RWPE2 (cell line): Measurements from ENCODE around the gene TRIM26.

Experiments used
- ATAC-seq: fragments of 200-7000 bp; cut with Tn5 transposase; 3 replicates; pipeline ENCODE4 v1.9.1; 2021; ENCODE audit warnings: low read depth
- DNase-seq: peaks from one replicate; pipeline ENCODE4 v3.0.0-alpha.2; 2020; ENCODE audit warnings: low spot score
- H3K27ac ChIP-seq: fragments of 450-650 bp; 2 replicates; pipeline ENCODE4 v1.5.1; 2017; ENCODE audit warnings: mild to moderate bottlenecking; ENCODE audit not compliant: poor library complexity, severe bottlenecking
- H3K27me3 ChIP-seq: fragments of 250-450 bp; sonication (Bioruptor Pico); 2 replicates; pipeline ENCODE4 v1.5.1; 2021; ENCODE audit warnings: mild to moderate bottlenecking, moderate library complexity; ENCODE audit not compliant: insufficient read depth, poor library complexity, severe bottlenecking
- H3K36me3 ChIP-seq: fragments of 250-450 bp; sonication (Bioruptor Pico); 2 replicates; pipeline ENCODE4 v1.5.1; 2020; ENCODE audit warnings: low read depth, mild to moderate bottlenecking, moderate library complexity
- H3K4me1 ChIP-seq: fragments of 250-450 bp; sonication (Bioruptor Pico); 2 replicates; pipeline ENCODE4 v1.5.1; 2021; ENCODE audit warnings: mild to moderate bottlenecking, moderate library complexity; ENCODE audit not compliant: insufficient read depth, poor library complexity, severe bottlenecking
- H3K4me3 ChIP-seq: fragments of 250-450 bp; sonication (Bioruptor Pico); 2 replicates; pipeline ENCODE4 v1.5.1; 2021; ENCODE audit warnings: mild to moderate bottlenecking, moderate library complexity; ENCODE audit not compliant: severe bottlenecking
- H3K9me3 ChIP-seq: fragments of 250-450 bp; sonication (Bioruptor Pico); 2 replicates; pipeline ENCODE4 v1.5.1; 2021; ENCODE audit warnings: mild to moderate bottlenecking, moderate library complexity; ENCODE audit not compliant: severe bottlenecking
- TF ChIP-seq, protein P1 (sequence below): fragments of 450-650 bp; IDR thresholded peaks from one replicate; pipeline ENCODE4 v1.5.1; 2017; ENCODE audit warnings: mild to moderate bottlenecking, moderate library complexity; ENCODE audit not compliant: poor library complexity, severe bottlenecking

Gene TRIM26

DNA sequence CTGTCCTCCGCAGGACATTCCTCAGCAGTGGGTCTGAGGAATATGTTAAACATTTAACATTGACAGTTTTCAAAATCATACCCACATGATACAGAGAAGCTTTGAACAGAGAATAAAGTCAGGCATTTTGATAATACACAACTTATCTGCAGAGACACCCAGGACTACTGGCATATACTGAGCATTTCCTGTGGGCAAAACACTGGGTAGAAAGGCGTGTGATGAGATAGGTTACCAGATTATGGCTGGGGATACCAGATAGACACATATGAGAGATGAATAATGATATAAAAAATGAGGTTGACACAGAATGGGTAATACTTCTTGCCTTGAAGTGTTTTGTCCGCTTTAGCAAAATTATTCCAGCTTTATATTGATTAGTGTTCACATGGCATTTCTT is 31.4 kb upstream of the TRIM26 start:
- no peak for DNase-seq
- no peak for ATAC-seq

DNA sequence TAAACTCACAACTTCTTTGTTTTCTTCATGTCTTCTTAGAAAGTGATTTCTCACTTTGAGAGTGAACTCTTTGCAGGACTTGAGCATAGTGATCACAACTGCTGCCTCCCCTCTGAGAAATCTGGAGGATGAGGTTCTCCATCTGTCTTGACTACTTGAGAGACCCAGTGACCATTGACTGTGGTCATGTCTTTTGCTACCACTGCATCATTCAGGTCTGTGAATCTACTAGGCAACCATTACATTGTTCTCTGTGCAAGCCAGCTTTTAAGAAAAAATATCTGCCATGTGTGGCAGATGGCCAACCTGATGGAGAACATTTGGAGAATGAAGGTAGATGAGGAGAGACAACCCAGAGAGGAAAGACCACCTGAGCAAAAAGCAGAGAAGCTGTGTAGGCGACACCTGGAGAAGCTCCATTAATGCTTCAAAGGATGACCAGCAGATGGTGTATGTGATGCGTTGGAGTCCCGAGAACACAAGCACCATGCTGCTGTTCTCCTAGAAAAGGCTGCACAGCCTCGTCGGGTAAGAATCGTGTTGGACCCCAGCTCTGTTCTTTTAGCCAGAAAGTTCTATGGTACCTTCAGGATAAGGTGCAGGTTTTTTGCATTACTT is 25.1 kb upstream of the TRIM26 start:
- TF ChIP-seq, protein P1, sequence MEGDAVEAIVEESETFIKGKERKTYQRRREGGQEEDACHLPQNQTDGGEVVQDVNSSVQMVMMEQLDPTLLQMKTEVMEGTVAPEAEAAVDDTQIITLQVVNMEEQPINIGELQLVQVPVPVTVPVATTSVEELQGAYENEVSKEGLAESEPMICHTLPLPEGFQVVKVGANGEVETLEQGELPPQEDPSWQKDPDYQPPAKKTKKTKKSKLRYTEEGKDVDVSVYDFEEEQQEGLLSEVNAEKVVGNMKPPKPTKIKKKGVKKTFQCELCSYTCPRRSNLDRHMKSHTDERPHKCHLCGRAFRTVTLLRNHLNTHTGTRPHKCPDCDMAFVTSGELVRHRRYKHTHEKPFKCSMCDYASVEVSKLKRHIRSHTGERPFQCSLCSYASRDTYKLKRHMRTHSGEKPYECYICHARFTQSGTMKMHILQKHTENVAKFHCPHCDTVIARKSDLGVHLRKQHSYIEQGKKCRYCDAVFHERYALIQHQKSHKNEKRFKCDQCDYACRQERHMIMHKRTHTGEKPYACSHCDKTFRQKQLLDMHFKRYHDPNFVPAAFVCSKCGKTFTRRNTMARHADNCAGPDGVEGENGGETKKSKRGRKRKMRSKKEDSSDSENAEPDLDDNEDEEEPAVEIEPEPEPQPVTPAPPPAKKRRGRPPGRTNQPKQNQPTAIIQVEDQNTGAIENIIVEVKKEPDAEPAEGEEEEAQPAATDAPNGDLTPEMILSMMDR = peak; percentile 35
- Histone ChIP-seq H3K9me3 (no peaks in the 10 kb centered on the region), H3K27me3 (peaks cover 12% of the 10 kb centered on the region), H3K27ac (no peak overlapping the region), H3K4me3 (no peak overlapping the region), H3K4me1 (no peaks in the 10 kb centered on the region), H3K36me3 (no peaks in the 10 kb centered on the region)
- DNase-seq = no peak
- 0 out of 3 replicates have a peak, but pooled peaks have one; percentile 36 for ATAC-seq

More for the DNA sequence above, 31.4 kb upstream of the TRIM26 start:
- Histone ChIP-seq H3K27me3 (peaks cover 8% of the 10 kb centered on the region), H3K4me3 (no peak overlapping the region), H3K27ac (no peak overlapping the region), H3K36me3 (no peaks in the 10 kb centered on the region), H3K9me3 (no peaks in the 10 kb centered on the region), H3K4me1 (no peaks in the 10 kb centered on the region)
- TF ChIP-seq, protein P1 = no peak

DNA sequence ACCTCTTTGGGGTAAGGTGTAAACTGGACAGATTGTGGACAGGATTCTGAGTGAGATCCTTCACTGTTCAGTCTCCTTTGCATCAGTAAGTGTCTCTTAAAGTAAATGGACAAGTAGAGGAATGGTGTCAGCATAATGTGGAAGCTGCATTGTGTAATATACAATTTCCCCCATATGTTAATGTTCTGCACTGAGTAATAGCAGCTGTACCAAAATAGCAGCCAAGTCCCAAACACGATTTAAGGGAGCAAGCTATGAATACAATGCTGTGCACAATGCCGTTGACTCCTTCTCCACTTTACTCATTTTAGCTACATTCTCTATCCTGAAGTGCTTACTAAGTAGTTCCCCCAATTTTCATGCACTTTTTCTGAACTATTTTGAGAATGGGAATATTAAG is 21.1 kb upstream of the TRIM26 start:
- TF ChIP-seq, protein P1 = no peak
- Histone ChIP-seq H3K9me3 (no peaks in the 10 kb centered on the region), H3K4me3 (no peak overlapping the region), H3K27ac (no peak overlapping the region), H3K27me3 (peaks cover 16% of the 10 kb centered on the region), H3K4me1 (no peaks in the 10 kb centered on the region), H3K36me3 (no peaks in the 10 kb centered on the region)
- no peak for ATAC-seq
- no peak for DNase-seq

DNA sequence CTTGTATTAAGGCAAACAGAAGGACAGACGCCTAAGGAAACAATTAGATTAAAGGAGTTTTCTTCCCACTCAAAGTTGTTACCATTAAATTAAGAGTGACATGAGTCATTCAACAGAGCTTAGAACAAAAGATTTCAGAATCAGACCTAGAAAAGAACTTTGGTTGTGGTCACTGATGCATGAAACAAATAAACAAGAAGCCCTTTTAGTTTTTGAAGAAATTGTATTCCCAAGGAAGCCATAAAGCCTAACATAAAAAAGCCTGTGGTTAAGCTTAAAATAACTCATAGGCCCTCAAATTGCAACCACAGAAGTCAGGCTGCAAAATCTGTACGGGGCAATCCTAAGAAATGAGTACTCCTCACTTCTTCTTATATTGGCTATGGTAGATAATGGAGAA is 17.9 kb upstream of the TRIM26 start:
- Histone ChIP-seq H3K36me3 (no peaks in the 10 kb centered on the region), H3K9me3 (no peaks in the 10 kb centered on the region), H3K4me3 (no peak overlapping the region), H3K27me3 (peaks cover 16% of the 10 kb centered on the region), H3K27ac (no peak overlapping the region), H3K4me1 (no peaks in the 10 kb centered on the region)
- DNase-seq (no peak), ATAC-seq (no peak)
- TF ChIP-seq, protein P1 = no peak

DNA sequence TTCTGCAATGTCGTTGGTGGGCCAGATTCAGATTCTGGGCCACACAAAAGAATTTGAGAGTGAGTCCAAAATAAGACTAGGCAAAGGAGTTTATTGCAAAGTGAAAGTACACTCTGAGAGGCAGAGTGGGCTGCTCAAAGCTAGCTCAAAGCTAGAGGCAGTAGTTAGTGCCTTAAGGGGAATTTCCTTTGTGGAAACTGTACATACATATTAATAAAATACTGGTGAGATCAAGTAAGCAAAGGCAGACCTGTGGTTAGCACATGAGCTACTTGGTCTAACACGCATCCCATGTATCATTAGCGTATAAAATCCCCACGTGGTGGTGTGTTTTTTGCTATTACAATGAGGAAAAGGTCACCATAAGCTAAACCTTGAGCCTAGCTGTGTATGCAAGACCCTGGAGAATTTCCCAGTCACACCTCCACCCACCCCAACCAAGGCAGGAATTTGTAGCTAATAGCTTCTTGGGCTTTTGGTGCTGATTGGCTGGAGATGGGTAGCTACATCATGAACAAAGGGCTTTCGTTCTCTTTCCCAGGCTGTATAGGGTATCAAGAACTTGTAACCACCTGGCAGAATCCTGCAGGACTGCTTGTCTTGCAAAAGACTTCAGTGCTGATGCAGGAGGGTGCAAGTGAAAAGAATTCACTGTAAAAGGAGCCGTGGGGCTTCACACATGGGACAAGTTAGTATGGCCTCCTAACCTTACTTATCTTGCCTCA is 14.7 kb upstream of the TRIM26 start:
- no peak for DNase-seq
- no peak for ATAC-seq
- Histone ChIP-seq H3K36me3 (no peaks in the 10 kb centered on the region), H3K27me3 (peaks cover 4% of the 10 kb centered on the region), H3K27ac (no peak overlapping the region), H3K4me3 (no peak overlapping the region), H3K9me3 (no peaks in the 10 kb centered on the region), H3K4me1 (no peaks in the 10 kb centered on the region)
- TF ChIP-seq, protein P1 = no peak
